K562 (cell line): ENCODE results near the gene TEDC1.

Experiments
- ARID4B ChIP-seq: sonication (generic); formaldehyde crosslinking; IDR thresholded peaks from 2 replicates; pipeline ENCODE4 v1.8.0; 2022; ENCODE audit warnings: mild to moderate bottlenecking, missing genetic modification reagents
- CHD2 ChIP-seq: IDR thresholded peaks from 2 replicates; pipeline ENCODE4 v1.6.1; 2011; ENCODE audit warnings: low read depth, low read length
- CTCF ChIP-seq, 3 experiments: IDR thresholded peaks in 2 of 3; conservative IDR thresholded peaks in 1 of 3; 2 replicates each; pipeline ENCODE4 v1.5.1; 2011 to 2012; ENCODE audit warnings: low read length in 3 of 3, mild to moderate bottlenecking in 3 of 3, control low read depth in 2 of 3, improper control_type of control experiment in 1 of 3, inconsistent platforms in 1 of 3, low read depth in 1 of 3, mixed read lengths in 1 of 3, moderate library complexity in 1 of 3; ENCODE audit not compliant: insufficient read depth in 2 of 3
- ERF ChIP-seq: fragments of 450-650 bp; formaldehyde crosslinking; IDR thresholded peaks from 2 replicates; pipeline ENCODE4 v1.4.0; 2020; ENCODE audit warnings: mild to moderate bottlenecking, mixed read lengths
- ETV5 ChIP-seq: sonication (generic); formaldehyde crosslinking; IDR thresholded peaks from 2 replicates; pipeline ENCODE4 v1.4.0; 2020; ENCODE audit warnings: low read depth, mild to moderate bottlenecking, missing genetic modification reagents
- JUNB ChIP-seq: fragments of 450-650 bp; formaldehyde crosslinking; conservative IDR thresholded peaks from 2 replicates; pipeline ENCODE4 v1.4.0; 2020; ENCODE audit warnings: mild to moderate bottlenecking
- MAX ChIP-seq: sonication (generic); formaldehyde crosslinking; IDR thresholded peaks from 2 replicates; pipeline ENCODE4 v1.9.0; 2022; ENCODE audit warnings: mild to moderate bottlenecking, missing genetic modification reagents
- MCM2 ChIP-seq: fragments of 450-650 bp; IDR thresholded peaks from 2 replicates; pipeline ENCODE4 v1.6.1; 2017; ENCODE audit warnings: low read depth, mild to moderate bottlenecking
- MECOM ChIP-seq: fragments of 250-450 bp; sonication (Bioruptor Pico); IDR thresholded peaks from 2 replicates; pipeline ENCODE4 v1.8.0; 2022; ENCODE audit warnings: inconsistent platforms
- RAD21 ChIP-seq, 2 experiments: fragments of 250-450 bp in 1 of 2; fragments of 450-650 bp in 1 of 2; sonication (Bioruptor Pico) in 1 of 2; formaldehyde crosslinking in 1 of 2; IDR thresholded peaks in 1 of 2; conservative IDR thresholded peaks in 1 of 2; 2 replicates each; pipeline versions ENCODE4 v1.4.0 to v1.8.0; 2020 to 2022; ENCODE audit warnings: mild to moderate bottlenecking in 2 of 2, moderate library complexity in 1 of 2
- TAF15 ChIP-seq: fragments of 200-400 bp; formaldehyde crosslinking; IDR thresholded peaks from 2 replicates; pipeline ENCODE4 v1.6.1; 2017; ENCODE audit warnings: mild to moderate bottlenecking, low read depth, low read length, moderate library complexity

- TF ChIP-seq RAD21 (CRISPR knock-in tag; conservative IDR thresholded peaks at IDR 0.05 in 1 of 2, IDR thresholded peaks at IDR 0.05 in 1 of 2) (no peak), ERF (no peak), TAF15 (no peak), ARID4B (CRISPR knock-in tag) (no peak), CTCF (IDR thresholded peaks at IDR 0.05 in 2 of 3, conservative IDR thresholded peaks at IDR 0.05 in 1 of 3; ENCODE audit: insufficient read depth in 2 of 3, low read depth in 1 of 3, low read length in 3 of 3) (no peak), ETV5 (CRISPR knock-in tag) (no peak), MECOM (CRISPR knock-in tag) (no peak), CHD2 (no peak), MAX (CRISPR knock-in tag) (no peak), MCM2 (no peak), JUNB (CRISPR knock-in tag) (no peak)
These were observed 1.3 kb downstream of the TEDC1 start for GRCh38 chr14:105492031-105492970.
